ENCODE data around the gene BIRC2.

DNA sequence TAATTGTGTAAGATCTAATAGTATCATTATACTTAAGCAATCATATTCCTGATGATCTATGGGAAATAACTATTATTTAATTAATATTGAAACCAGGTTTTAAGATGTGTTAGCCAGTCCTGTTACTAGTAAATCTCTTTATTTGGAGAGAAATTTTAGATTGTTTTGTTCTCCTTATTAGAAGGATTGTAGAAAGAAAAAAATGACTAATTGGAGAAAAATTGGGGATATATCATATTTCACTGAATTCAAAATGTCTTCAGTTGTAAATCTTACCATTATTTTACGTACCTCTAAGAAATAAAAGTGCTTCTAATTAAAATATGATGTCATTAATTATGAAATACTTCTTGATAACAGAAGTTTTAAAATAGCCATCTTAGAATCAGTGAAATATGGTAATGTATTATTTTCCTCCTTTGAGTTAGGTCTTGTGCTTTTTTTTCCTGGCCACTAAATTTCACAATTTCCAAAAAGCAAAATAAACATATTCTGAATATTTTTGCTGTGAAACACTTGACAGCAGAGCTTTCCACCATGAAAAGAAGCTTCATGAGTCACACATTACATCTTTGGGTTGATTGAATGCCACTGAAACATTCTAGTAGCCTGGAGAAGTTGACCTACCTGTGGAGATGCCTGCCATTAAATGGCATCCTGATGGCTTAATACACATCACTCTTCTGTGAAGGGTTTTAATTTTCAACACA is 23.3 kb upstream of the BIRC2 start:
- no peak for TF ChIP-seq POLR2A (IDR thresholded peaks at IDR 0.05; ENCODE audit: low read depth)
- TF ChIP-seq, protein P1, sequence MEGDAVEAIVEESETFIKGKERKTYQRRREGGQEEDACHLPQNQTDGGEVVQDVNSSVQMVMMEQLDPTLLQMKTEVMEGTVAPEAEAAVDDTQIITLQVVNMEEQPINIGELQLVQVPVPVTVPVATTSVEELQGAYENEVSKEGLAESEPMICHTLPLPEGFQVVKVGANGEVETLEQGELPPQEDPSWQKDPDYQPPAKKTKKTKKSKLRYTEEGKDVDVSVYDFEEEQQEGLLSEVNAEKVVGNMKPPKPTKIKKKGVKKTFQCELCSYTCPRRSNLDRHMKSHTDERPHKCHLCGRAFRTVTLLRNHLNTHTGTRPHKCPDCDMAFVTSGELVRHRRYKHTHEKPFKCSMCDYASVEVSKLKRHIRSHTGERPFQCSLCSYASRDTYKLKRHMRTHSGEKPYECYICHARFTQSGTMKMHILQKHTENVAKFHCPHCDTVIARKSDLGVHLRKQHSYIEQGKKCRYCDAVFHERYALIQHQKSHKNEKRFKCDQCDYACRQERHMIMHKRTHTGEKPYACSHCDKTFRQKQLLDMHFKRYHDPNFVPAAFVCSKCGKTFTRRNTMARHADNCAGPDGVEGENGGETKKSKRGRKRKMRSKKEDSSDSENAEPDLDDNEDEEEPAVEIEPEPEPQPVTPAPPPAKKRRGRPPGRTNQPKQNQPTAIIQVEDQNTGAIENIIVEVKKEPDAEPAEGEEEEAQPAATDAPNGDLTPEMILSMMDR (IDR thresholded peaks at IDR 0.05) = no peak
